GOT3 (cell line): ENCODE data around the gene HIPK4.
"Not testable (repeated sequence)": the region's sequence is repeated elsewhere in the genome, so short reads cannot be mapped to it uniquely, and the experiment has no call there.

ENCODE experiments used
- DNase-seq: peaks from one replicate; lab custom pipeline; 2025; ENCODE audit warnings: mixed read lengths; lab: John Stamatoyannopoulos, UW

Gene HIPK4

GRCh38 chr19:40392894-40393517, 3.0 kb upstream of the HIPK4 start:
- no peak for DNase-seq

GRCh38 chr19:40392123-40392522, 2.1 kb upstream of the HIPK4 start:
- DNase-seq = no peak

- DNase-seq = no peak
Observed at GRCh38 chr19:40389404-40390083, 437 bp downstream of the HIPK4 start.

- DNase-seq = no peak
Observed at GRCh38 chr19:40388481-40388880, 1.5 kb downstream of the HIPK4 start.

GRCh38 chr19:40387155-40387554, 2.8 kb downstream of the HIPK4 start:
- no peak for DNase-seq

GRCh38 chr19:40383668-40384248, 6.2 kb downstream of the HIPK4 start:
- no peak for DNase-seq

GRCh38 chr19:40381321-40381720, 8.7 kb downstream of the HIPK4 start:
- no peak for DNase-seq

- no peak for DNase-seq
Observed at GRCh38 chr19:40380199-40381037, 9.6 kb downstream of the HIPK4 start.

- DNase-seq = no peak
Observed at GRCh38 chr19:40379446-40380198, 10.4 kb downstream of the HIPK4 start.

- no peak for DNase-seq
Observed at GRCh38 chr19:40378509-40378908, 11.5 kb downstream of the HIPK4 start.

GRCh38 chr19:40377876-40378385, 12.1 kb downstream of the HIPK4 start:
- DNase-seq = no peak

- DNase-seq = no peak
Observed at GRCh38 chr19:40376286-40376862, 13.6 kb downstream of the HIPK4 start.

GRCh38 chr19:40374084-40374483, 15.9 kb downstream of the HIPK4 start:
- DNase-seq = no peak

GRCh38 chr19:40371802-40372122, 18.2 kb downstream of the HIPK4 start:
- no peak for DNase-seq

GRCh38 chr19:40370997-40371801, 18.8 kb downstream of the HIPK4 start:
- DNase-seq = no peak

GRCh38 chr19:40370253-40370652, 19.7 kb downstream of the HIPK4 start:
- DNase-seq = not testable (repeated sequence)

GRCh38 chr19:40369797-40370196, 20.2 kb downstream of the HIPK4 start:
- no peak for DNase-seq

GRCh38 chr19:40367577-40368434, 22.2 kb downstream of the HIPK4 start:
- no peak for DNase-seq

GRCh38 chr19:40366697-40367561, 23.1 kb downstream of the HIPK4 start:
- DNase-seq = no peak
